GM12878 (cell line): Measurements from ENCODE around the gene SORCS1. TPM values are rescaled to one million over a fixed set of nuclear protein-coding genes. Genes with fewer than 3 reads are reported as not detected.

Source experiments
- ATAC-seq: fragments of 200-7000 bp; cut with Tn5 transposase; 3 replicates; pipeline ENCODE4 v1.9.1; 2020; ENCODE audit warnings: mild to moderate bottlenecking, moderate library complexity
- BruUV-seq: library from RNA; stranded (reverse); fragments of 400-500 nt; replicated peaks from 2 replicates; lab custom pipeline; 2021; lab: Mats Ljungman, UMichigan
- CTCF ChIA-PET: fragments of 300-600 bp; sonication (Branson Sonifier 250); formaldehyde crosslinking; extraction: SDS; loops from one replicate; lab custom pipeline; 2021; ENCODE audit warnings: inconsistent platforms; lab: Yijun Ruan, JAX
- POLR2A ChIA-PET: fragments of 350-600 bp; formaldehyde crosslinking; extraction: SDS; loops from one replicate; lab custom pipeline; 2021; ENCODE audit warnings: inconsistent platforms; lab: Charles Lee
- RAD21 ChIA-PET: fragments of 300-600 bp; sonication (Branson Sonifier 250); formaldehyde crosslinking; loops from one replicate; lab custom pipeline; 2023; ENCODE audit warnings: antibody characterized with exemption; ENCODE audit not compliant: unreplicated experiment; lab: Charles Lee
- SMC1A ChIA-PET: fragments of 300-600 bp; sonication (Branson Sonifier 250); formaldehyde crosslinking; loops from one replicate; lab custom pipeline; 2023; ENCODE audit not compliant: unreplicated experiment, uncharacterized antibody; lab: Charles Lee
- DNase-seq: peaks from one replicate; pipeline ENCODE4 v3.0.0-alpha.2; 2011; ENCODE audit warnings: low read depth, low spot score
- FAIRE-seq: peaks from 3 replicates; lab custom pipeline; 2011; peaks lifted over from hg19 to GRCh38; lab: Jason Lieb, UNC
- H2AFZ ChIP-seq: 2 replicates; pipeline ENCODE4 v1.6.0; 2011; ENCODE audit warnings: low read depth, low read length, control low read depth; ENCODE audit not compliant: control insufficient read depth
- H3K27ac ChIP-seq: 2 replicates; pipeline ENCODE4 v1.5.1; 2011; ENCODE audit warnings: control low read depth; ENCODE audit not compliant: control insufficient read depth, insufficient read depth
- H3K27me3 ChIP-seq, 2 experiments: replicated peaks in 1 of 2; 2 replicates each; pipeline versions ENCODE4 v1.6.0 to v1.6.1; 2011; ENCODE audit warnings: low read length in 1 of 2; ENCODE audit not compliant: control insufficient read depth in 2 of 2, insufficient read depth in 2 of 2
- H3K36me3 ChIP-seq, 2 experiments: 2 replicates each; pipeline ENCODE4 v1.5.1; 2011; ENCODE audit warnings: low read length in 1 of 2; ENCODE audit not compliant: control insufficient read depth in 2 of 2, insufficient read depth in 2 of 2
- H3K4me1 ChIP-seq: 2 replicates; pipeline ENCODE4 v1.6.1; 2011; ENCODE audit warnings: mild to moderate bottlenecking, low read length, moderate library complexity, mixed read lengths; ENCODE audit not compliant: control insufficient read depth, insufficient read depth
- H3K4me2 ChIP-seq: 2 replicates; pipeline ENCODE4 v1.6.0; 2011; ENCODE audit warnings: control low read depth; ENCODE audit not compliant: control insufficient read depth, insufficient read depth
- H3K4me3 ChIP-seq: fragments of 200-600 bp; sonication (generic); 2 replicates; pipeline ENCODE4 v1.5.1; 2016
- H3K79me2 ChIP-seq: 2 replicates; pipeline ENCODE4 v1.6.0; 2011; ENCODE audit warnings: low read length; ENCODE audit not compliant: control insufficient read depth, insufficient read depth
- H3K9ac ChIP-seq: 2 replicates; pipeline ENCODE4 v1.8.0; 2011; ENCODE audit warnings: low read length, control low read depth, mixed read lengths; ENCODE audit not compliant: control insufficient read depth, insufficient read depth
- H3K9me3 ChIP-seq: replicated peaks from 3 replicates; pipeline ENCODE4 v1.5.1; 2011; ENCODE audit warnings: mild to moderate bottlenecking, low read length; ENCODE audit not compliant: control insufficient read depth, insufficient read depth
- H4K20me1 ChIP-seq: 2 replicates; pipeline ENCODE4 v1.6.0; 2011; ENCODE audit not compliant: control insufficient read depth, insufficient read depth
- BHLHE40 ChIP-seq, 2 experiments: fragments of 450-650 bp in 1 of 2; IDR thresholded peaks; 2 replicates each; pipeline ENCODE4 v1.6.1; 2011 to 2017; ENCODE audit warnings: low read depth in 2 of 2, borderline replicate concordance in 1 of 2, improper control_type of control experiment in 1 of 2, low read length in 1 of 2, mild to moderate bottlenecking in 1 of 2
- BMI1 ChIP-seq: fragments of 450-650 bp; IDR thresholded peaks from 2 replicates; pipeline ENCODE4 v1.6.1; 2016; ENCODE audit warnings: mild to moderate bottlenecking, moderate library complexity, borderline replicate concordance
- CBX5 ChIP-seq: sonication (generic); IDR thresholded peaks from 2 replicates; pipeline ENCODE4 v1.6.1; 2016; ENCODE audit warnings: low read depth, moderate library complexity, mild to moderate bottlenecking, inconsistent platforms
- EP300 ChIP-seq, 2 experiments: fragments of 150-350 bp in 1 of 2; IDR thresholded peaks; 2 replicates each; pipeline ENCODE4 v1.6.1; 2011 to 2012; ENCODE audit warnings: low read depth in 2 of 2, low read length in 2 of 2, borderline replicate concordance in 1 of 2, improper control_type of control experiment in 1 of 2, inconsistent platforms in 1 of 2; ENCODE audit not compliant: control insufficient read depth in 1 of 2
- FOXM1 ChIP-seq: IDR thresholded peaks from 2 replicates; pipeline ENCODE4 v1.6.1; 2012; ENCODE audit warnings: low read depth, mild to moderate bottlenecking, inconsistent platforms, low read length, moderate library complexity
- GABPA ChIP-seq: IDR thresholded peaks from 2 replicates; pipeline ENCODE4 v1.6.1; 2014; ENCODE audit warnings: antibody characterized with exemption, low read depth, mild to moderate bottlenecking, inconsistent platforms
- KAT2A ChIP-seq: conservative IDR thresholded peaks from 2 replicates; pipeline ENCODE4 v1.6.1; 2011; ENCODE audit warnings: low read depth, low read length; ENCODE audit not compliant: control insufficient read depth
- MTA2 ChIP-seq: fragments of 450-650 bp; IDR thresholded peaks from 2 replicates; pipeline ENCODE4 v1.6.1; 2016; ENCODE audit warnings: low read depth, mild to moderate bottlenecking, moderate library complexity
- MYB ChIP-seq: fragments of 150-350 bp; IDR thresholded peaks from 2 replicates; pipeline ENCODE4 v1.6.1; 2014; ENCODE audit warnings: mild to moderate bottlenecking, low read depth, low read length, borderline replicate concordance
- PML ChIP-seq: IDR thresholded peaks from 2 replicates; pipeline ENCODE4 v1.6.1; 2012; ENCODE audit warnings: low read length, inconsistent platforms
- POLR2AphosphoS2 ChIP-seq: IDR thresholded peaks from 2 replicates; pipeline ENCODE4 v1.6.1; 2011; ENCODE audit warnings: low read depth, mild to moderate bottlenecking, low read length, improper control_type of control experiment, moderate library complexity
- RAD21 ChIP-seq: IDR thresholded peaks from 2 replicates; pipeline ENCODE4 v1.6.1; 2011; ENCODE audit warnings: mild to moderate bottlenecking, low read depth, low read length, moderate library complexity; ENCODE audit not compliant: insufficient read depth
- SUPT20H ChIP-seq: IDR thresholded peaks from 2 replicates; pipeline ENCODE4 v1.6.1; 2011; ENCODE audit warnings: low read depth, mild to moderate bottlenecking, low read length, moderate library complexity, borderline replicate concordance; ENCODE audit not compliant: control insufficient read depth
- TARDBP ChIP-seq: IDR thresholded peaks from 2 replicates; pipeline ENCODE4 v1.6.1; 2016; ENCODE audit warnings: borderline replicate concordance
- TCF3 ChIP-seq: IDR thresholded peaks from 2 replicates; pipeline ENCODE4 v1.6.1; 2012; ENCODE audit warnings: low read depth, mild to moderate bottlenecking, low read length, borderline replicate concordance; ENCODE audit not compliant: insufficient read depth
- ZNF24 ChIP-seq: fragments of 450-650 bp; IDR thresholded peaks from 2 replicates; pipeline ENCODE4 v1.6.1; 2017; ENCODE audit warnings: antibody characterized with exemption, mild to moderate bottlenecking
- ZNF622 ChIP-seq: fragments of 450-650 bp; IDR thresholded peaks from 2 replicates; pipeline ENCODE4 v1.6.1; 2017; ENCODE audit warnings: mild to moderate bottlenecking, inconsistent platforms
- WGBS: methylation state at CpG from one replicate; pipeline ENCODE4 v1.1.6; 2016; ENCODE audit warnings: low lambda C conversion rate; ENCODE audit not compliant: insufficient replicate concordance, insufficient coverage; ENCODE audit errors: missing lambda C conversion rate; 5-methylcytosine and 5-hydroxymethylcytosine counted together
- in situ Hi-C: fragments of 300-500 bp; cut with MboI; formaldehyde crosslinking; loops from 9 replicates; pipeline ENCODE4 v1.14.3; 2018; ENCODE audit warnings: mixed read lengths
- intact Hi-C: fragments of 100-400 bp; cut with micrococcal nuclease; formaldehyde crosslinking; loops from one replicate; pipeline ENCODE4 v1.14.2; 2022; ENCODE audit not compliant: unreplicated experiment
- polyA plus RNA-seq, 11 experiments: library from polyadenylated mRNA; depleted of rRNA in 4 of 11; unstranded in 6 of 11; stranded (reverse) in 5 of 11; fragments of >200 nt; fragmentation: Nextera tagmentation in 4 of 11; fragmentation: Illumina TruSeq in 1 of 11; extraction: Ambion mirVana in 4 of 11; extraction: Trizol in 1 of 11; gene quantifications; 1 replicate in 1 of 11; 2 replicates in 10 of 11; pipeline versions ENCODE4 v1.2.1 to v1.2.3, GENCODE V29; 2011 to 2016; ENCODE audit warnings: inconsistent platforms in 2 of 11, missing spikeins in 2 of 11, low read depth in 1 of 11
- total RNA-seq, 4 experiments: library from RNA; depleted of rRNA in 3 of 4; stranded (reverse); fragments of >200 nt in 3 of 4; fragmentation: Illumina TruSeq in 1 of 4; extraction: Trizol in 1 of 4; gene quantifications; 2 replicates each; pipeline versions ENCODE4 v1.2.1 to v1.2.3, GENCODE V29; 2013 to 2021
- TF ChIP-seq, protein P1 (sequence below): IDR thresholded peaks from 2 replicates; pipeline ENCODE4 v1.6.1; 2011; ENCODE audit warnings: mild to moderate bottlenecking, low read depth, low read length, moderate library complexity; ENCODE audit not compliant: insufficient replicate concordance
- TF ChIP-seq, protein P2 (sequence below): IDR thresholded peaks from 2 replicates; pipeline ENCODE4 v1.6.1; 2011; ENCODE audit warnings: low read depth, low read length, improper control_type of control experiment, borderline replicate concordance

Gene SORCS1
- total and polyA plus RNA-seq, 10 of the 15 experiments (the other 5 are each of a cell fraction or from before 2014, with no cell fraction given) = 0.02 to 9.6 (median 0.06) TPM; not detected in 3

DNA sequence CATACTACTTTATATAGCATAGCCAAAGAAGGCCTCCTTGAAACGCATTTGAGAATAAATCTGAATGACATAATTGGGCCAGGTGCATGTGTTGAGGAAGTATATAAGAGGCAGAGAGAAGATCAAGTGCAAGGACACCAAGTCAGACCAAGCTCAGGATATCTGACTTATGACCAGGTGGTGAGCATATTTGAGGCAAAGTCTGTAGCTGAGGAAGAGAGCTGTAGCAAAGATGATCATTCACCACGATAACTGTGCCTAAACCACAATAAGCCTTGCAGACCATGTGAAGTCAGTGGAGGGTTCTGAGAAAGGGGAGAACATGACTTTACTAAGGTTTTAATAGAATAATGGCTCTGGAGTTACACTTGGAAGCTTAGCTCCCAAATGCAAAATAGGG, 292.3 kb downstream of the SORCS1 start:
- no peak overlapping the region for H3K4me2 ChIP-seq
- H3K4me1 ChIP-seq = peaks cover 6% of the 10 kb centered on the region
- no peaks in the 10 kb centered on the region for H3K36me3 ChIP-seq
- CTCF ChIA-PET = interaction anchor here (1.0 to 1.1 kb wide), 2 partner anchors 10 to 108 kb away, joined by 3 read pairs; no protein-coding TSS in a partner anchor
- no peak overlapping the region for H3K4me3 ChIP-seq
- H3K9me3 ChIP-seq = no peaks in the 10 kb centered on the region; the same call in 1 of the 3 replicates
- no peak overlapping the region for H3K27ac ChIP-seq
- H3K9ac ChIP-seq = no peak overlapping the region
- BruUV-seq = no TSS peak
- RAD21 ChIA-PET = interaction anchor here (1.0 to 1.3 kb wide), 2 partner anchors 42 to 47 kb away, joined by 3 read pairs; no protein-coding TSS in a partner anchor
- in situ Hi-C loops = no loop called here
- H3K27me3 ChIP-seq = no peaks in the 10 kb centered on the region
- SMC1A ChIA-PET = interaction anchor here (0.8 to 1.0 kb wide), 3 partner anchors 9 to 109 kb away, joined by 3 to 5 read pairs (median 5); no protein-coding TSS in a partner anchor
- TF ChIP-seq TARDBP (no peak), BHLHE40 (IDR thresholded peaks at IDR 0.05; ENCODE audit: borderline replicate concordance in 1 of 2, low read depth in 2 of 2, low read length in 1 of 2) (no peak), SUPT20H (no peak), KAT2A (no peak), EP300 (IDR thresholded peaks at IDR 0.05; ENCODE audit: borderline replicate concordance in 1 of 2, control insufficient read depth in 1 of 2, low read depth in 2 of 2, low read length in 2 of 2) (no peak), BMI1 (no peak), PML (no peak), GABPA (no peak), TCF3 (no peak), MTA2 (no peak), RAD21 (no peak), ZNF622 (no peak), POLR2AphosphoS2 (no peak), CBX5 (no peak), MYB (no peak), ZNF24 (no peak), FOXM1 (no peak)
- TF ChIP-seq, protein P1, sequence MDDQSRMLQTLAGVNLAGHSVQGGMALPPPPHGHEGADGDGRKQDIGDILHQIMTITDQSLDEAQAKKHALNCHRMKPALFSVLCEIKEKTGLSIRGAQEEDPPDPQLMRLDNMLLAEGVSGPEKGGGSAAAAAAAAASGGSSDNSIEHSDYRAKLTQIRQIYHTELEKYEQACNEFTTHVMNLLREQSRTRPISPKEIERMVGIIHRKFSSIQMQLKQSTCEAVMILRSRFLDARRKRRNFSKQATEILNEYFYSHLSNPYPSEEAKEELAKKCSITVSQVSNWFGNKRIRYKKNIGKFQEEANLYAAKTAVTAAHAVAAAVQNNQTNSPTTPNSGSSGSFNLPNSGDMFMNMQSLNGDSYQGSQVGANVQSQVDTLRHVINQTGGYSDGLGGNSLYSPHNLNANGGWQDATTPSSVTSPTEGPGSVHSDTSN = no peak
- TF ChIP-seq, protein P2, sequence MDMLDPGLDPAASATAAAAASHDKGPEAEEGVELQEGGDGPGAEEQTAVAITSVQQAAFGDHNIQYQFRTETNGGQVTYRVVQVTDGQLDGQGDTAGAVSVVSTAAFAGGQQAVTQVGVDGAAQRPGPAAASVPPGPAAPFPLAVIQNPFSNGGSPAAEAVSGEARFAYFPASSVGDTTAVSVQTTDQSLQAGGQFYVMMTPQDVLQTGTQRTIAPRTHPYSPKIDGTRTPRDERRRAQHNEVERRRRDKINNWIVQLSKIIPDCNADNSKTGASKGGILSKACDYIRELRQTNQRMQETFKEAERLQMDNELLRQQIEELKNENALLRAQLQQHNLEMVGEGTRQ = no peak
- TF ChIP-seq, all 136 proteins: peak for 0
- no peak for FAIRE-seq
- H2AFZ ChIP-seq = no peak overlapping the region
- intact Hi-C loops = no loop called here
- POLR2A ChIA-PET = interaction anchor here (0.5 kb wide), 1 partner anchor 21 kb away, joined by 4 read pairs; no protein-coding TSS in a partner anchor
- WGBS = 23% methylated on average over 2 of the region's 2 CpGs
- no peak; the same call in 2 of the 3 replicates for ATAC-seq
- DNase-seq = no peak
- no peaks in the 10 kb centered on the region for H3K79me2 ChIP-seq
- H4K20me1 ChIP-seq = no peaks in the 10 kb centered on the region
